Effector CD4-positive, alpha-beta T cell (primary cell): ENCODE results near the gene MIGA1.

Experiments used
- DNase-seq: peaks from one replicate; pipeline ENCODE4 v3.0.0-alpha.2; 2020

Gene MIGA1

DNA sequence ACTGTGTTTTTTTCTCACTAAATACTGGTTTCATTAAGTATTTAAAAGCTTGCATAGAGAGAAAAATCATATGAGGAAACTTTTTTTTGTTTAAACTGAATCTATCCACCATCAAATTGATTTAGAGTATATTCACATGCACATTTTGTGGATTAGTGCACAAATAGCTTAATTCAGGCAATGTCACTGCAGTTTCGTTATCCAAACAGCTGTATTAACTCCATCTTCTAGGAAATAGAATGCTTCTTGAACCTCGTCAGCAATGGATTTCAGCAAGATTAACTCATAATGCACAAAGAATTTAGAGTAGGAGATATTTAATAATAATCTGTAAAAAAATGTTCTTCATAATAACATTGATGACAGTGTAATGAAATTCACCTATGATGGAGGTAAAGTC, 146.5 kb downstream of the MIGA1 start:
- DNase-seq, result no peak

DNA sequence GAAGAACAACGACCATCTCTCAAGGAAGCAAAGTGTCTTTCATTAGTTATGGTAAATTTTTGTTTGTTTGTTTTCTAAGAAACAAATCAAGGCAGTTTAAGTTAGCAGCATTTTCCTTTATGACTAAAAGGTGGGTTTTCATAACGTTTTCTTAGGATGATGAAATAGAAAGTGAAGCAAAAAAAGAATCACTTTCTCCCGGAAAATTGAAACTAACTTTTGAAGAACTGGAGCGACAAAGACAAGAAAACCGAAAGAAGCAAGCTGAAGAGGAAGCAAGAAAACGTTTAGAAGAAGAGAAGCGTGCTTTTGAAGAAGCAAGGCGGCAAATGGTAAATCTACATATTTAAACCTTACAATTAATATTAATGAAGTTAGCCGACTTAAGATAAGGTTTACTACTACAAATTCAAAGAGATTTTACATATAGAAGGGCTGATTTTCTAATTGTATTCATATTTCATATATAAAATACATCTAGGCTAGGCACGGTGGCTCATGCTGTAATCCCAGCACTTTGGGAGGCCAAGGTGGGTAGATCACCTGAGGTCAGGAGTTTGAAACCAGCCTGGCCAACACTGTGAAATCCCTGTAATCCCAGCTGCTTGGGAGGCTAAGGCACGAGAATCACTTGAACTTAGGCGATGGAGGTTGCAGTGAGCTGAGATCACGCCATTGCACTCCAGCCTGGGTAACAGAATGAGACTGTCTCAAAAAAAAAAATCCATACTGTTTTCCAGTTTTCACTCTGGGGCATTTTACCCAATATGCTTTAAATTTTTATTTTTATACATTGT, 147.3 kb downstream of the MIGA1 start:
- no peak for DNase-seq

DNA sequence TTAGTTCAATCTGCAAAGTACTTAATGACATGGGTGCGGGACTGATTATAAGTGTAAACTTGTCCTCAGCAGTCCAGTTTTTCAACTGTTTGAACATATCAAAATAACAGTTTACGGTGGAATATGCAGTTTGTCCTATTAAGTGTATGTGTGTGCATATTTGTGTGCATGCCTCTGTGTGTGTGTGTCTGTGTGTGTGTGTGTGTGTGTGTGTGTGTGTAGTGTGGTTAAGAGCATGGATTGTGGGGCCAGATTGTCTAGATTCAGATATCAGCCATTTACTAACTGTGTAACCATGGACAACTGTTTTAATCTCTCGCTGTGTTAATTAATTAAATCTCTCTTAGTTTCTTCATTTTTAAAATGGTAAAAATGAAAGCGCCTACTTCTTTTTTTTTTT, 148.0 kb downstream of the MIGA1 start:
- DNase-seq, result no peak
